ENCODE measurements around the gene KCNK5. TPM values are rescaled to one million over a fixed set of nuclear protein-coding genes. Genes with fewer than 3 reads are reported as not detected.

Gene KCNK5
- total RNA-seq, 4 donors from 2014 or later = 9.2 to 14.3 (median 13.0) TPM

- Histone ChIP-seq H3K4me3 (replicated peaks in 1 of 3) (no peak overlapping the region), H3K36me3 (no peaks in the 10 kb centered on the region), H3K27ac (peak overlapping the region in 1 of 3 donors; percentile 28), H3K4me1 (peaks cover 14 to 18% of the 10 kb centered on the region in 2 donors), H3K9me3 (no peaks in the 10 kb centered on the region), H3K27me3 (no peaks in the 10 kb centered on the region)
- WGBS, 2 donors = 25 to 34% methylated on average over 6 of the region's 6 CpGs
- DNase-seq = peak; percentile 90 to 93
- no peak for TF ChIP-seq POLR2A (IDR thresholded peaks at IDR 0.05)
- TF ChIP-seq, protein P1, sequence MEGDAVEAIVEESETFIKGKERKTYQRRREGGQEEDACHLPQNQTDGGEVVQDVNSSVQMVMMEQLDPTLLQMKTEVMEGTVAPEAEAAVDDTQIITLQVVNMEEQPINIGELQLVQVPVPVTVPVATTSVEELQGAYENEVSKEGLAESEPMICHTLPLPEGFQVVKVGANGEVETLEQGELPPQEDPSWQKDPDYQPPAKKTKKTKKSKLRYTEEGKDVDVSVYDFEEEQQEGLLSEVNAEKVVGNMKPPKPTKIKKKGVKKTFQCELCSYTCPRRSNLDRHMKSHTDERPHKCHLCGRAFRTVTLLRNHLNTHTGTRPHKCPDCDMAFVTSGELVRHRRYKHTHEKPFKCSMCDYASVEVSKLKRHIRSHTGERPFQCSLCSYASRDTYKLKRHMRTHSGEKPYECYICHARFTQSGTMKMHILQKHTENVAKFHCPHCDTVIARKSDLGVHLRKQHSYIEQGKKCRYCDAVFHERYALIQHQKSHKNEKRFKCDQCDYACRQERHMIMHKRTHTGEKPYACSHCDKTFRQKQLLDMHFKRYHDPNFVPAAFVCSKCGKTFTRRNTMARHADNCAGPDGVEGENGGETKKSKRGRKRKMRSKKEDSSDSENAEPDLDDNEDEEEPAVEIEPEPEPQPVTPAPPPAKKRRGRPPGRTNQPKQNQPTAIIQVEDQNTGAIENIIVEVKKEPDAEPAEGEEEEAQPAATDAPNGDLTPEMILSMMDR (IDR thresholded peaks at IDR 0.05) = no peak
- intact Hi-C loops (cut with DNase I) = no loop called here
Measured at GRCh38 chr6:39273406-39273821, 44.1 kb upstream of the KCNK5 start.

- no peak overlapping the region for H3K27ac ChIP-seq
- peaks cover 14 to 17% of the 10 kb centered on the region in 2 donors for H3K4me1 ChIP-seq
- 72 to 79% methylated on average over 1 of the region's 1 CpG for WGBS, 2 donors
Measured at GRCh38 chr6:39269961-39270360, 40.7 kb upstream of the KCNK5 start.

GRCh38 chr6:39268721-39269120 is 39.4 kb upstream of the KCNK5 start:
- H3K27me3 ChIP-seq = no peaks in the 10 kb centered on the region
- peaks cover 5 to 7% of the 10 kb centered on the region in 2 donors for H3K4me1 ChIP-seq
- no peaks in the 10 kb centered on the region for H3K36me3 ChIP-seq
- DNase-seq = no peak
- WGBS, 2 donors = 87 to 90% methylated on average over 3 of the region's 3 CpGs
- intact Hi-C loops (cut with DNase I) = no loop called here
- TF ChIP-seq, protein P1 (IDR thresholded peaks at IDR 0.05) = no peak
- TF ChIP-seq POLR2A (IDR thresholded peaks at IDR 0.05) = no peak
- no peak overlapping the region for H3K27ac ChIP-seq
- H3K9me3 ChIP-seq = no peaks in the 10 kb centered on the region
- H3K4me3 ChIP-seq (replicated peaks in 1 of 3) = no peak overlapping the region

More at GRCh38 chr6:39269961-39270360, 40.7 kb upstream of the KCNK5 start:
- DNase-seq = no peak
- TF ChIP-seq POLR2A (IDR thresholded peaks at IDR 0.05) = no peak
- TF ChIP-seq, protein P1 (IDR thresholded peaks at IDR 0.05) = no peak
- no peaks in the 10 kb centered on the region for H3K27me3 ChIP-seq
- H3K36me3 ChIP-seq = no peaks in the 10 kb centered on the region
- H3K9me3 ChIP-seq = no peaks in the 10 kb centered on the region
- intact Hi-C loops (cut with DNase I) = no loop called here
- no peak overlapping the region for H3K4me3 ChIP-seq (replicated peaks in 1 of 3)

GRCh38 chr6:39268171-39268570 is 38.9 kb upstream of the KCNK5 start:
- H3K4me3 ChIP-seq (replicated peaks in 1 of 3) = no peak overlapping the region
- H3K9me3 ChIP-seq = no peaks in the 10 kb centered on the region
- H3K27ac ChIP-seq = no peak overlapping the region
- TF ChIP-seq, protein P1 (IDR thresholded peaks at IDR 0.05) = no peak
- no peak for TF ChIP-seq POLR2A (IDR thresholded peaks at IDR 0.05)
- no peak for DNase-seq
- peaks cover 2 to 3% of the 10 kb centered on the region in 2 donors for H3K4me1 ChIP-seq
- intact Hi-C loops (cut with DNase I) = no loop called here
- no peaks in the 10 kb centered on the region for H3K27me3 ChIP-seq
- no peaks in the 10 kb centered on the region for H3K36me3 ChIP-seq
- 84 to 92% methylated on average over 5 to 6 of the region's 7 CpGs for WGBS, 2 donors

GRCh38 chr6:39266782-39267355 is 37.6 kb upstream of the KCNK5 start:
- DNase-seq = no peak
- no peak for TF ChIP-seq POLR2A (IDR thresholded peaks at IDR 0.05)
- no peak overlapping the region for H3K4me3 ChIP-seq (replicated peaks in 1 of 3)
- H3K4me1 ChIP-seq = peaks cover 0 to 3% of the 10 kb centered on the region in 2 donors
- intact Hi-C loops (cut with DNase I) = no loop called here
- H3K9me3 ChIP-seq = no peaks in the 10 kb centered on the region
- H3K36me3 ChIP-seq = no peaks in the 10 kb centered on the region
- WGBS, 2 donors = 80 to 85% methylated on average over 5 of the region's 5 CpGs
- H3K27ac ChIP-seq = no peak overlapping the region
- no peaks in the 10 kb centered on the region for H3K27me3 ChIP-seq
